H1 (cell line): ENCODE measurements around the gene COL12A1. TPM values are rescaled to one million over a fixed set of nuclear protein-coding genes. Genes with fewer than 3 reads are reported as not detected.

Source experiments
- CTCF ChIA-PET: fragments of 300-600 bp; sonication (Branson Sonifier 250); formaldehyde crosslinking; loops from one replicate; lab custom pipeline; 2021; ENCODE audit not compliant: partially characterized antibody; lab: Charles Lee
- POLR2A ChIA-PET: fragments of 300-600 bp; sonication (Branson Sonifier 250); formaldehyde crosslinking; loops from one replicate; lab custom pipeline; 2021; ENCODE audit warnings: inconsistent platforms; ENCODE audit not compliant: partially characterized antibody; lab: Charles Lee
- DNase-seq, 2 experiments: peaks; one replicate each; pipeline versions ENCODE4 v3.0.0 to v3.0.0-alpha.2; 2010 to 2022; ENCODE audit warnings: low spot score in 2 of 2, low read depth in 1 of 2, mixed read lengths in 1 of 2
- FAIRE-seq: peaks from 2 replicates; lab custom pipeline; 2011; peaks lifted over from hg19 to GRCh38; lab: Jason Lieb, UNC
- H2AFZ ChIP-seq: 2 replicates; pipeline ENCODE4 v1.8.1; 2012; ENCODE audit warnings: low read length, inconsistent platforms
- H2AK5ac ChIP-seq: 2 replicates; pipeline ENCODE4 v1.6.1; 2013; ENCODE audit warnings: low read depth, low read length
- H2BK120ac ChIP-seq: replicated peaks from 2 replicates; pipeline ENCODE3; 2013; ENCODE audit warnings: low read depth, low read length, inconsistent platforms
- H2BK12ac ChIP-seq: 2 replicates; pipeline ENCODE4 v1.6.1; 2013; ENCODE audit warnings: low read depth, low read length
- H2BK15ac ChIP-seq: 2 replicates; pipeline ENCODE4 v1.6.1; 2013; ENCODE audit warnings: low read length
- H2BK20ac ChIP-seq: 2 replicates; pipeline ENCODE4 v1.6.1; 2013; ENCODE audit warnings: low read length
- H2BK5ac ChIP-seq: 2 replicates; pipeline ENCODE4 v1.6.1; 2013; ENCODE audit warnings: low read depth, low read length
- H3K14ac ChIP-seq: 2 replicates; pipeline ENCODE4 v1.6.1; 2013; ENCODE audit warnings: inconsistent platforms; ENCODE audit not compliant: insufficient read length
- H3K18ac ChIP-seq: 2 replicates; pipeline ENCODE4 v1.6.1; 2013; ENCODE audit warnings: low read length; ENCODE audit errors: extremely low read depth
- H3K23ac ChIP-seq: 2 replicates; pipeline ENCODE4 v1.6.1; 2013; ENCODE audit warnings: inconsistent platforms; ENCODE audit not compliant: insufficient read length
- H3K23me2 ChIP-seq: 2 replicates; pipeline ENCODE4 v1.6.1; 2013; ENCODE audit warnings: low read depth, low read length
- H3K27ac ChIP-seq: 2 replicates; pipeline ENCODE4 v1.6.1; 2011; ENCODE audit warnings: low read depth, low read length, inconsistent platforms
- H3K27me3 ChIP-seq, 4 experiments: replicated peaks in 1 of 4; 1 replicate in 1 of 4; 2 replicates in 3 of 4; pipeline versions ENCODE4 v1.6.1 to v1.8.1; 2011 to 2013; ENCODE audit warnings: low read length in 3 of 4, mild to moderate bottlenecking in 3 of 4, inconsistent platforms in 2 of 4, mixed read lengths in 2 of 4, moderate library complexity in 1 of 4; ENCODE audit not compliant: control insufficient read depth in 3 of 4, insufficient read depth in 3 of 4; ENCODE audit errors: extremely low read depth in 1 of 4
- H3K36me3 ChIP-seq, 4 experiments: 2 replicates each; pipeline versions ENCODE4 v1.6.1 to v1.8.1; 2011 to 2013; ENCODE audit warnings: mild to moderate bottlenecking in 4 of 4, low read length in 3 of 4, moderate library complexity in 2 of 4, control low read depth in 1 of 4, inconsistent platforms in 1 of 4; ENCODE audit not compliant: insufficient read depth in 4 of 4, control insufficient read depth in 2 of 4
- H3K4ac ChIP-seq: replicated peaks from 2 replicates; pipeline ENCODE3; 2013; ENCODE audit warnings: low read length, low read depth, mixed read lengths, inconsistent platforms; ENCODE audit not compliant: insufficient read length
- H3K4me1 ChIP-seq, 4 experiments: replicated peaks in 1 of 4; 1 replicate in 1 of 4; 2 replicates in 3 of 4; pipeline versions ENCODE4 v1.6.1 to v1.8.1; 2011 to 2013; ENCODE audit warnings: low read length in 3 of 4, inconsistent platforms in 2 of 4, mixed read lengths in 1 of 4; ENCODE audit not compliant: insufficient read depth in 4 of 4, control insufficient read depth in 3 of 4
- H3K4me2 ChIP-seq, 2 experiments: 2 replicates each; pipeline versions ENCODE4 v1.6.1 to v1.8.1; 2011 to 2013; ENCODE audit warnings: low read depth in 2 of 2, low read length in 2 of 2, control low read depth in 1 of 2, inconsistent platforms in 1 of 2, mild to moderate bottlenecking in 1 of 2; ENCODE audit not compliant: insufficient read depth in 1 of 2
- H3K4me3 ChIP-seq, 4 experiments: fragments of 200-600, 300-600 bp in 1 of 4; sonication (generic), shearing (Covaris generic), sonication (Bioruptor Twin) in 1 of 4; 2 replicates each; pipeline versions ENCODE4 v1.5.1 to v1.8.1; 2011 to 2016; ENCODE audit warnings: low read length in 4 of 4, low read depth in 3 of 4, control low read depth in 2 of 4, inconsistent platforms in 2 of 4, mild to moderate bottlenecking in 2 of 4, mixed read lengths in 1 of 4, moderate library complexity in 1 of 4; ENCODE audit not compliant: insufficient read depth in 2 of 4; ENCODE audit errors: extremely low read depth in 1 of 4
- H3K56ac ChIP-seq: replicated peaks from 2 replicates; pipeline ENCODE3; 2013; ENCODE audit warnings: low read depth, mild to moderate bottlenecking, mixed read lengths, low read length, inconsistent platforms; ENCODE audit not compliant: insufficient read length
- H3K79me1 ChIP-seq: 2 replicates; pipeline ENCODE4 v1.6.1; 2013; ENCODE audit warnings: low read depth, low read length, control low read depth
- H3K79me2 ChIP-seq, 2 experiments: 2 replicates each; pipeline versions ENCODE4 v1.6.1 to v1.8.1; 2012 to 2013; ENCODE audit warnings: low read length in 2 of 2, mild to moderate bottlenecking in 2 of 2, inconsistent platforms in 1 of 2; ENCODE audit not compliant: insufficient read depth in 2 of 2, control insufficient read depth in 1 of 2
- H3K9ac ChIP-seq, 4 experiments: replicated peaks in 1 of 4; 1 replicate in 1 of 4; 2 replicates in 3 of 4; pipeline versions ENCODE4 v1.6.1 to v1.8.1; 2011 to 2013; ENCODE audit warnings: low read depth in 3 of 4, low read length in 3 of 4, control low read depth in 2 of 4, mild to moderate bottlenecking in 2 of 4, moderate library complexity in 2 of 4, inconsistent platforms in 1 of 4; ENCODE audit errors: extremely low read depth in 1 of 4
- H3K9me3 ChIP-seq, 2 experiments: 2 replicates each; pipeline versions ENCODE4 v1.6.1 to v1.8.1; 2012 to 2013; ENCODE audit warnings: mild to moderate bottlenecking in 2 of 2, moderate library complexity in 2 of 2, control low read depth in 1 of 2, inconsistent platforms in 1 of 2, low read depth in 1 of 2, low read length in 1 of 2, mixed read lengths in 1 of 2; ENCODE audit not compliant: insufficient read depth in 2 of 2
- H4K20me1 ChIP-seq, 2 experiments: replicated peaks in 1 of 2; 2 replicates each; pipeline versions ENCODE3 to v1.8.1; 2011 to 2013; ENCODE audit warnings: inconsistent platforms in 2 of 2, low read length in 2 of 2, mild to moderate bottlenecking in 1 of 2; ENCODE audit not compliant: insufficient read depth in 2 of 2, control insufficient read depth in 1 of 2
- H4K5ac ChIP-seq: 2 replicates; pipeline ENCODE4 v1.6.1; 2013; ENCODE audit warnings: low read length, low read depth, mixed read lengths, inconsistent platforms; ENCODE audit not compliant: insufficient read length
- H4K8ac ChIP-seq: 2 replicates; pipeline ENCODE4 v1.8.0; 2013; ENCODE audit warnings: mild to moderate bottlenecking, moderate library complexity, low read length, inconsistent platforms; ENCODE audit not compliant: insufficient read depth; ENCODE audit errors: extremely low read depth
- H4K91ac ChIP-seq: replicated peaks from 2 replicates; pipeline ENCODE3; 2013; ENCODE audit warnings: low read length, mixed read lengths, inconsistent platforms; ENCODE audit not compliant: insufficient read length
- ATF3 ChIP-seq: IDR thresholded peaks from 2 replicates; pipeline ENCODE4 v1.6.1; 2011; ENCODE audit warnings: low read depth, mild to moderate bottlenecking, low read length; ENCODE audit not compliant: insufficient read depth
- KDM5A ChIP-seq: fragments of 200-600 bp; IDR thresholded peaks from 2 replicates; pipeline ENCODE4 v1.7.1; 2012; ENCODE audit warnings: mild to moderate bottlenecking, low read length, inconsistent platforms, mixed read lengths
- WGBS, 2 experiments: shearing (Covaris generic) in 1 of 2; methylation state at CpG; one replicate each; pipeline versions ENCODE4 v1.1.6 to v1.1.7; 2013 to 2015; ENCODE audit warnings: low lambda C conversion rate in 2 of 2, mixed read lengths in 2 of 2, inconsistent platforms in 1 of 2, low coverage in 1 of 2, missing lambda C conversion rate in 1 of 2; ENCODE audit not compliant: insufficient replicate concordance in 2 of 2, insufficient coverage in 1 of 2, insufficient read length in 1 of 2; ENCODE audit errors: extremely low coverage in 1 of 2, missing lambda C conversion rate in 1 of 2; 5-methylcytosine and 5-hydroxymethylcytosine counted together
- polyA plus RNA-seq, 7 experiments: library from polyadenylated mRNA; depleted of rRNA in 3 of 7; stranded (reverse) in 5 of 7; unstranded in 2 of 7; fragments of >200 nt in 5 of 7; fragments of 200-250 nt in 2 of 7; gene quantifications; 1 replicate in 5 of 7; 2 replicates in 1 of 7; 4 replicates in 1 of 7; pipeline versions ENCODE4 v1.2.1 to v1.2.3, GENCODE V29; 2011 to 2013; ENCODE audit warnings: missing spikeins in 2 of 7, mixed read lengths in 2 of 7
- total RNA-seq: library from RNA; stranded (reverse); fragmentation: NEBNext Ultra II Directional; extraction: Animal tissue kit (Norgen Biotek cat#: 25700); gene quantifications from 2 replicates; pipeline ENCODE4 v1.2.1, GENCODE V29; 2021

COL12A1 gene
- total and polyA plus RNA-seq, 2 of the 8 experiments (the other 6 are each of a cell fraction or from before 2014, with no cell fraction given), result 1.4 to 4.7 TPM

DNA sequence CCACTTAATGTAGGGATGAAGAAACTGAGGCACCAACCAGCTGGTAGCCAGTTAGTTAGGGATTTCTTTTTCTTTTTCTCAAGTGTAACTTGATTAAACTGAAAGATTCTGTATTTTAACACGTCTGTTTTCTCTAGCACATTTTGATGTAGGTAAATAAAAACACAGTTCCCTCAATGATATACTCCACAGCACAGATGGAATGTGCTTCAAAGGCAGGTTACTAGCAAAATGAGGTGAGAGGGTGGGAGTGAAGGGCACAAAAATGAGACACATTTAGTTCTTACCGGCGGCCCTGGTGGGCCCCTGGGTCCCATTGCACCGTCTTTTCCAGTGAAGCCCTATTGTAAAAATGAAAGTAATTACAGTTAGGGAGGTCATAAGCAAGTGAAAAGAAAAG is 108.9 kb downstream of the COL12A1 start:
- DNase-seq, result no peak

More for the DNA sequence above, 108.9 kb downstream of the COL12A1 start:
- no peaks in the 10 kb centered on the region for H3K9me3 ChIP-seq
- no peaks in the 10 kb centered on the region for H3K36me3 ChIP-seq
- no peak overlapping the region for H2BK20ac ChIP-seq
- no peak overlapping the region for H3K14ac ChIP-seq
- no peak overlapping the region for H2AK5ac ChIP-seq
- H2AFZ ChIP-seq, result peak overlapping the region; percentile 0; the same call in 1 of the 2 replicates
- no peaks in the 10 kb centered on the region for H3K79me2 ChIP-seq
- CTCF ChIA-PET, result interaction anchor here (0.7 kb wide), 1 partner anchor 776 kb away, joined by 4 read pairs; no protein-coding TSS in a partner anchor
- H2BK120ac ChIP-seq, result no peak overlapping the region
- no peak overlapping the region for H2BK15ac ChIP-seq
- H3K4me2 ChIP-seq, result no peak overlapping the region
- peak overlapping the region; percentile 76; the same call in 1 of the 2 replicates for H4K8ac ChIP-seq
- no peak overlapping the region for H3K9ac ChIP-seq
- H3K23ac ChIP-seq, result no peak overlapping the region
- no peak overlapping the region for H3K4me3 ChIP-seq
- H4K91ac ChIP-seq, result no peak overlapping the region
- POLR2A ChIA-PET, result no interaction called here
- H3K4ac ChIP-seq, result no peak overlapping the region
- TF ChIP-seq ATF3 (no peak), KDM5A (no peak)
- no peaks in the 10 kb centered on the region for H3K79me1 ChIP-seq
- H3K18ac ChIP-seq, result no peak overlapping the region
- H4K5ac ChIP-seq, result no peak overlapping the region
- H3K27ac ChIP-seq, result no peak overlapping the region
- no peak for FAIRE-seq
- no peak overlapping the region for H2BK5ac ChIP-seq
- H3K23me2 ChIP-seq, result no peaks in the 10 kb centered on the region
- 73% methylated on average over 4 of the region's 4 CpGs; no CpG with 5 or more reads in 1 of the 2 experiments for WGBS, 2 experiments
- H2BK12ac ChIP-seq, result no peak overlapping the region
- no peaks in the 10 kb centered on the region for H3K27me3 ChIP-seq
- peaks cover 0 to 3% (median 0%) of the 10 kb centered on the region in 4 experiments; a peak in 1 of 7 replicates for H3K4me1 ChIP-seq
- H4K20me1 ChIP-seq, result no peaks in the 10 kb centered on the region
- H3K56ac ChIP-seq, result no peak overlapping the region
